HG03342 (cell line): Measurements from ENCODE around the gene C12orf50.
A peak's percentile ranks its signal among the peaks of the same experiment; 100 is the strongest.
"Not testable (repeated sequence)": the region's sequence is repeated elsewhere in the genome, so short reads cannot be mapped to it uniquely, and the experiment has no call there.

Experiments used
- ATAC-seq: cut with Tn5 transposase; IDR thresholded peaks from one replicate; pipeline ENCODE4 v1.9.1; 2021; ENCODE audit warnings: mild to moderate bottlenecking, moderate library complexity; ENCODE audit not compliant: unreplicated experiment

C12orf50 gene

GRCh38 chr12:88029093-88029665 is at the start of gene C12orf50:
C12orf50 (minus strand) TSS chr12:88029401; CDS start chr12:88026962, 2,439 bp downstream.
- no peak for ATAC-seq

DNA sequence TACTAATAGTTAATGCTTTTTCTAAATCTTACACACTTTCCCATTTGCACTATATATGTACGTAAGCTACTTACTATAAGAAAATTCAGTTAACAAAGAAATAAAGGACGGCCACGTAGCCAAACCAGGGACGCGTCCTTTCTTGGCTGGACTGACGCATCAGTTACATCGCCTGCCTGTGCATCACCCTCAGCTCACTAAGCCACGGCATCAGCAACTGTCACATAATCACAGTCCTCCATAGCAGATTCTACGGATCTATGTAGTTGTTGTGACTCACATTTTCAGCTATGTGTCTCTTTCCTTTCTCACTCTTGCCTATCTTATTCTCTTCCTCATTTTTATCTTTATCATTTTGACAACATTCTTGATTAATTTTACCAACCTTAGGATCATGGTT is 38.1 kb upstream of the C12orf50 start:
- ATAC-seq, result no peak

GRCh38 chr12:88063375-88063774 is 34.2 kb upstream of the C12orf50 start:
- ATAC-seq, result peak; percentile 92

DNA sequence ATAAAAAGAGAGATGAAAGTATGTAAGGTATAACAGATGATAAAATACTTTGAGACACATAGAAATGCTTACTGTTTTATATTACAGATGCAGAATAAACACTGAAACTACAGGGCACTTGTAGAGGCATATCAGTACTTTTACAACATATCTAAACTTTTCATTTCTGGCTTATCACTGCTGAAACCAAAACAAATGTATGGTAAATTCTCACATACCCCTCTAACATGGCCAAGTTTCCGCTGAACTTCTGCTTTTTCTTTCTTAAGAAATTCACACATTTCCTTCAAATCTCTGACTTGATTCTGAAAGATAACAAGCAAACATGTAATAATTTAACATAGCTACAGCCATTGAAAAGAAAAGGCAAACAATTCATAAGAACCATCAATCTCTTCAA is 33.3 kb upstream of the C12orf50 start:
- peak; percentile 53 for ATAC-seq

DNA sequence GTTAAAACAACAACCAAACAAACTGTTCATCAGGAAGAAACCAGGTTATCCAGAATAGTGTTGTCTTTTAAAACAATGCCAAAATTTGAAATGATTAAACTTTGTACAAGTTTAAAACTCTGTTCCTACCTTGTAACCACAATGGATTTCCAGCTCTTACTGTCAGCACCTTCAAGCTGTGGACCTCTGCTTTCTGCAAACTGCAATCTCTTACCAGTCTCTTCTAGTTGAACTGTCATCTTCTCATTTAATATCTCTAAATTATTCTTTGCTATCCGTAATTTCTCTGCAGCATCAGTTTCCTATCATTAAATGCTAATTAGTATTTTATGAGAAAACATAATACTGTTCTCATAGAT is 29.5 kb upstream of the C12orf50 start:
- ATAC-seq, result no peak

GRCh38 chr12:88057994-88058718 is 29.0 kb upstream of the C12orf50 start:
- ATAC-seq, result peak; percentile 52

- no peak for ATAC-seq
Measured at GRCh38 chr12:88056571-88056970, 27.4 kb upstream of the C12orf50 start.

- ATAC-seq, result no peak
Measured at GRCh38 chr12:88052686-88053085, 23.5 kb upstream of the C12orf50 start.

DNA sequence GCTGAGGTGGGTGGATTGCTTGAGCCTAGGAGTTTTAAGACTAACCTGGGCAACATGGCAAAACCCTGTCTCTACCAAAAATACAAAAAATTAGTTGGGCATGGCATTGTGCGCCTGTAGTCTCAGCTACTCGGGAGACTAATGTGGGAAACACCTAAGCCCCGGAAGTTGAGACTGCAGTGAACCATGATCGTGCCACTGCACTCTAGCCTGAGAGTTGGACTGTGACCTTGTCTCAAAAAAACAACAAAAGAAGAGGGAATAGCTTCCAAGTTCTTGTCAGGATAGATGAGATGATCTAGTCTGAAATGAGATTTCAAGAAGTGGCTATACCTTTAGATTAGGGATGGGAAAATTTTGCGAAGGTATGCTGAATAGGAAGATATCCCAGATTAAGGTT is 14.8 kb upstream of the C12orf50 start:
- ATAC-seq, result no peak

- no peak for ATAC-seq
Measured at GRCh38 chr12:88037770-88038169, 8.6 kb upstream of the C12orf50 start.

DNA sequence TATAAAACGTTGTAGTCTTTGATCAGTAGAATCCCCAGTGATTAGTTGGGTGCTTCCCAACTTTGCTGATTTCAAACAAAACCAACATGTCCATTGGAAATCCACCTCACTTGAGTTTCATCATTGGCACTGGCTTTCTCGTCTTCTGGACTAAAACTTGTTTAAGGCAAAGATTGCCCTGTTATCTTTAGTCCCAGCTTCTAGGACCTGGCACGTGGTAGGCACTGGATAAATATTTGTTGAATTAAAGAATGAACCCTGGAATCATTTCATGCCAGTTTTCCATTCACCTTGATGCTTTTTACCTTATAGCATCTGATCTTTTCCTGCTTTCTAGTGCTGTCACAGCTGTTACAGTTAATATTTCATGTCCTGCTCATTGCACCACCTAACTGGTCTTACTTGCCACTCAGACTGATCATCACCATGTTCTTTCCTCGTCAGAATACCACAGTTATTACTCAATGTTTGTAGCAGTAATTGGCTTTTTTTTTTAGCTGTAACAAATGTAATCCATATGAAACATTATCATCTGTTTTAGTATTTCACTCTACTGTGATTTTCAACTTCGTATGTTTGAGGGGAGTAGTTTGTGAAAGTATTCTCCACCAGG is 7.3 kb upstream of the C12orf50 start:
- no peak for ATAC-seq

DNA sequence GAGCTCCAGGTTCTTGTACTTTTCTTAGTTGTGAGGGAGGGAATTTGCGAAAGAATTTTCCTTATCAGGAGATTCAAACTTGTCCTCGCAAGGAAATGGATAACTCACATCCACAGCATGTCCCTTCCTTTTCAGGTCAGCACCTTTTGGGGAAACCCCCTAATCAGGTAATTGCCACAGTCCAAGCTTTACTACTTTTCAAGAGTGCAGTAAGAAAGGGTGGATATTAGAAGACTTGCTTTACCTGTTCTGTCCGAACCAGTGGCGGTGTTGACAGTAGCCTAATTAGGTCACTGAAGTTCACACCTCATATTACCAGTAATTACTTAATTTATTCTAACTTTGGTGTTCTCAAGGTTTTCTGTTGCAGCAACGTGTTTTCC is 6.7 kb upstream of the C12orf50 start:
- peak; percentile 7 for ATAC-seq

DNA sequence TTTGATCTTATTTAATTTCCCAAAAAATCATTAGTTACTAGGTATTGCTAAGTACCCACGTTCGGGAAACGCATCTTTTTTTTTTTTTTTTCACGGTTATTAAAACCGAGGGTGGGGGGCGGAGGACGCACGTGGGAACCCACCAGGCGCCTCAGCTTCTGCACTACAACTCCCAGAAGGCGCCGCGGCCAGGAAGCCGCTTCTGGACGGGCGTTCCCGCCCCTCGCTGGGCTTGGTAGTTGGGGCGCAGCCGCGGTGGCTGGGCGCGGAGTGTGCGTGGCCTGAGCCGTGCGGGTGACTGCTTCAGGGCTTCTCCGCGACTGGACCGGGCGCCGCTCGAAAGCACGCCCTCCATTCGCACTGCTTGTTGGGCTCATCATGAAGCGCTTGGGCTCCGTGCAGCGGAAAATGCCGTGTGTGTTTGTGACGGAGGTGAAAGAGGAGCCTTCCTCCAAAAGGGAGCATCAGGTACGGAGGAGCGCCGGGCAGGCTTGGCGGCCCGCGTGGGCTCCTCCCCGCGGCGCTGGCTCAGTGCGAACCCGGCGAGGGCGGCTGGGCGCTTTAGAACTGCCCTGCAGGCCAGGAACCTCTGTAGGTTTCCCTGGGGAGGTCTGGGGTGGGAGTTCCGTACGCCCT is 6.2 kb upstream of the C12orf50 start:
- ATAC-seq, result peak; percentile 100

DNA sequence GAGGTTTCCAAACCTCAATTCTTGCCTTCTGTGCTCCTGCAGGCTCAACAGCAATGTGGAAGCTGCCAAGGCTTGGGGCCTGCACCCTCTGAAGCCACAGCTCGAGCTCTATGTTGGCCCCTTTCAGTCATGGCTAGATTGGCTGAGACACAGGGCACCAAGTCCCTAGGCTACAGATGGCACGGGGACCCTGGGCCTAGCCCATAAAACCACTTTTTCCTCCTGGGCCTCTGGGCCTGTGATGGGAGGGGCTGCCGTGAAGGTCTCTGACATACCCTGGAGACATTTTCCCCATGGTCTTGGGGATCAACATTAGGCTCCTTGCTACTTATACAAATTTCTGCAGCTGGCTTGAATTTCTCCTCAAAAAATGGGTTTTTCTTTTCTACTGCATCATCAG is 2.0 kb upstream of the C12orf50 start:
- not testable (repeated sequence) for ATAC-seq

DNA sequence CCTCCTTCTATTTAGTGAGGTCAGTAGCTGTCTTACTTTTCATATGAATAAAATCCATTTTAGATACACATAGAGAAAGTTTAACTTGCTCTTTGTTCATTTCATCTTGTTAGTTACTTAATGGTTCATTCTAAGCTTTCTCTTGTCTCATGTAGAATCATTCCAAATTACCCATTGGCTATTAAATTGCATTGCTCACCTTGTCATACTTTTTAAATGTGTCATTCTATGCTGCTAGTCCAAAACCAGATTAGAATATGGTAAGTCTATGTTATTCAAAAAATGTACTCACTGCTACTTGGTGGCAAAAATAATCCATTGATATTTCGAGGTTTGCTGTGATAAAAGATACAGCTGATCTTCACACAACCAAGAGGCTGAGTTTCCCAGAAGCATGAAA is 3.0 kb downstream of the C12orf50 start:
- no peak for ATAC-seq

- ATAC-seq, result no peak
Measured at GRCh38 chr12:88017964-88018363, 11.2 kb downstream of the C12orf50 start.

GRCh38 chr12:88015825-88016224 is 13.4 kb downstream of the C12orf50 start:
- no peak for ATAC-seq

DNA sequence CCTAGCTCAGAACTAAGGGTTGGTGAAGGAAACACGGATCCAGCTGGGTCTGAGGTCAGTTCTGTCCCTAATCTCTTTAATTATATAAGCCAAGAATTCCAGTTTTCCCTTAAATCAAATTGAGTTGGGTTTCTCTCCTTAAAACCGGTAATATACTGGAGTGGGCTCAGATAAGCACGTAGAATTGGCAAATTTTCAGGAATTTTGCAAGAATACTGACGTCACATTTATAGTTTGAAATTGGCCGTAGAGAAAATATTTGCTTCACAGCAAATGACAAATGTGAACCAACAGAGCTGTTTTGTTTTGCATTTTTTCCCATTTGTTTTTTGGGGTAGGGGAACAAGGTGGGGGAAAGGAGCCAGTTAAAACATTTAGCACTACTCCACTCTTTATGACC is 17.4 kb downstream of the C12orf50 start:
- ATAC-seq, result no peak

GRCh38 chr12:88006351-88006750 is 22.9 kb downstream of the C12orf50 start:
- ATAC-seq, result no peak

- no peak for ATAC-seq
Measured at GRCh38 chr12:88001327-88001726, 27.9 kb downstream of the C12orf50 start.

GRCh38 chr12:87995581-87996178 is 33.5 kb downstream of the C12orf50 start:
- ATAC-seq, result peak; percentile 92

DNA sequence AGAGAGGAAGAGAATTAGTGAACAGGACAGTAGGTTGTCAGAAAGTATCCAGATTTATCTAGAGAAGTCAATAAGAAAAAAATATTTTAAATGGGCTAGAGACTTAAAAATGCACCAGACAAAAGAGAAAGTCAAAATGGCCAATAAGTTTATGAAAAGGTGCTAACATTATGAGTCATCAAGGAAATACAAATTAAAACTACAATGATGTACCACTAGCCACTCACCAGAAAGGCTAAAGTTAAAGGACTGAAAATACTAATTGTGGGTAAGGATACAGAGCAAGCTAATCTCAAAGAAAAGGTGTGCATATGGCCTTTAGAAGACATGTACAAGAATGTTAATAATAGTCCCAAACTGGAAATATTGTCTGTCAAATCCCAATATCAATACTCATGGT is 37.7 kb downstream of the C12orf50 start:
- ATAC-seq, result no peak
